GM12878 (cell line): ENCODE data around the gene PRSS33.

Experiments used
- HCFC1 ChIP-seq: fragments of 150-350 bp; IDR thresholded peaks from 2 replicates; pipeline ENCODE4 v1.6.1; 2014; ENCODE audit warnings: low read length
- POLR2A ChIP-seq: IDR thresholded peaks from 2 replicates; pipeline ENCODE4 v1.6.1; 2011; ENCODE audit warnings: low read depth, mild to moderate bottlenecking, low read length
- RAD21 ChIP-seq: IDR thresholded peaks from 2 replicates; pipeline ENCODE4 v1.6.1; 2011; ENCODE audit warnings: mild to moderate bottlenecking, low read depth, low read length, moderate library complexity; ENCODE audit not compliant: insufficient read depth
- RFX5 ChIP-seq: IDR thresholded peaks from 2 replicates; pipeline ENCODE4 v1.6.1; 2011; ENCODE audit warnings: low read depth, low read length, improper control_type of control experiment
- SREBF2 ChIP-seq: IDR thresholded peaks from 2 replicates; pipeline ENCODE4 v1.6.1; 2012; ENCODE audit warnings: mild to moderate bottlenecking, low read length
- TF ChIP-seq, protein P1 (sequence below), 3 experiments: IDR thresholded peaks in 2 of 3; conservative IDR thresholded peaks in 1 of 3; 2 replicates each; pipeline ENCODE4 v1.5.1; 2011; ENCODE audit warnings: low read depth in 3 of 3, low read length in 3 of 3, mild to moderate bottlenecking in 3 of 3, control low read depth in 2 of 3, moderate library complexity in 2 of 3, inconsistent platforms in 1 of 3, mixed read lengths in 1 of 3; ENCODE audit not compliant: control insufficient read depth in 2 of 3, insufficient read depth in 1 of 3; ENCODE audit errors: extremely low read depth in 1 of 3
- TF ChIP-seq, protein P2 (sequence below): IDR thresholded peaks from 2 replicates; pipeline ENCODE4 v1.6.1; 2011; ENCODE audit warnings: low read depth, low read length, improper control_type of control experiment, borderline replicate concordance

DNA sequence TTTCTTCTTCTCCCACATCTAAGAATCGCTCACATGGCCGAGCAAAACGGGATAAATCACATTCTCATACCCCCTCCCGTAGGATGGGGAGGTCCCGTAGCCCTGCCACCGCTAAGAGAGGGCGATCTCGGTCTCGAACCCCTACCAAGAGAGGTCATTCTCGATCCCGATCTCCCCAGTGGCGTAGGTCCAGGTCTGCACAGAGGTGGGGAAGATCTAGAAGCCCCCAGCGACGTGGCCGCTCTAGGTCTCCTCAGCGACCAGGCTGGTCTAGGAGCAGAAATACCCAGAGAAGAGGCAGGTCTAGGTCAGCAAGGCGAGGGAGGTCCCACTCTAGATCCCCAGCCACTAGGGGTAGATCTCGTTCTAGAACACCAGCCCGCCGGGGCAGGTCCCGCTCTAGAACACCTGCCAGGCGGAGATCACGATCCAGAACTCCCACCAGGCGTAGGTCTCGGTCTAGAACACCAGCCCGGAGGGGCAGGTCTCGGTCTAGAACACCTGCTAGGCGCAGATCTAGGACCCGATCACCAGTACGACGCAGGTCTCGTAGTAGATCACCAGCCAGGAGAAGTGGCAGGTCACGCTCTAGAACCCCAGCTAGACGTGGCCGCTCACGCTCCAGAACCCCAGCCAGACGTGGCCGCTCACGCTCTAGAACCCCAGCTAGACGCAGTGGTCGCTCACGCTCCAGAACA, 25.3 kb downstream of the PRSS33 start:
- TF ChIP-seq, protein P1, sequence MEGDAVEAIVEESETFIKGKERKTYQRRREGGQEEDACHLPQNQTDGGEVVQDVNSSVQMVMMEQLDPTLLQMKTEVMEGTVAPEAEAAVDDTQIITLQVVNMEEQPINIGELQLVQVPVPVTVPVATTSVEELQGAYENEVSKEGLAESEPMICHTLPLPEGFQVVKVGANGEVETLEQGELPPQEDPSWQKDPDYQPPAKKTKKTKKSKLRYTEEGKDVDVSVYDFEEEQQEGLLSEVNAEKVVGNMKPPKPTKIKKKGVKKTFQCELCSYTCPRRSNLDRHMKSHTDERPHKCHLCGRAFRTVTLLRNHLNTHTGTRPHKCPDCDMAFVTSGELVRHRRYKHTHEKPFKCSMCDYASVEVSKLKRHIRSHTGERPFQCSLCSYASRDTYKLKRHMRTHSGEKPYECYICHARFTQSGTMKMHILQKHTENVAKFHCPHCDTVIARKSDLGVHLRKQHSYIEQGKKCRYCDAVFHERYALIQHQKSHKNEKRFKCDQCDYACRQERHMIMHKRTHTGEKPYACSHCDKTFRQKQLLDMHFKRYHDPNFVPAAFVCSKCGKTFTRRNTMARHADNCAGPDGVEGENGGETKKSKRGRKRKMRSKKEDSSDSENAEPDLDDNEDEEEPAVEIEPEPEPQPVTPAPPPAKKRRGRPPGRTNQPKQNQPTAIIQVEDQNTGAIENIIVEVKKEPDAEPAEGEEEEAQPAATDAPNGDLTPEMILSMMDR (IDR thresholded peaks at IDR 0.05 in 2 of 3, conservative IDR thresholded peaks at IDR 0.05 in 1 of 3; ENCODE audit: control insufficient read depth in 2 of 3, extremely low read depth in 1 of 3, insufficient read depth in 1 of 3, low read depth in 3 of 3, low read length in 3 of 3): no peak
- TF ChIP-seq, protein P2, sequence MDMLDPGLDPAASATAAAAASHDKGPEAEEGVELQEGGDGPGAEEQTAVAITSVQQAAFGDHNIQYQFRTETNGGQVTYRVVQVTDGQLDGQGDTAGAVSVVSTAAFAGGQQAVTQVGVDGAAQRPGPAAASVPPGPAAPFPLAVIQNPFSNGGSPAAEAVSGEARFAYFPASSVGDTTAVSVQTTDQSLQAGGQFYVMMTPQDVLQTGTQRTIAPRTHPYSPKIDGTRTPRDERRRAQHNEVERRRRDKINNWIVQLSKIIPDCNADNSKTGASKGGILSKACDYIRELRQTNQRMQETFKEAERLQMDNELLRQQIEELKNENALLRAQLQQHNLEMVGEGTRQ: no peak
- peak; percentile 69; the same call in 1 of the 2 replicates for TF ChIP-seq POLR2A
- no peak for TF ChIP-seq RAD21
- no peak for TF ChIP-seq RFX5
- TF ChIP-seq SREBF2: no peak
- TF ChIP-seq HCFC1: no peak
